Omental fat pad (tissue), 4 donors: ENCODE measurements around the gene CKM. TPM values are rescaled to one million over a fixed set of nuclear protein-coding genes. Genes with fewer than 3 reads are reported as not detected.

Experiments used
- ATAC-seq: fragments of 150-250 bp; one replicate; pipeline ENCODE4 v1.9.1; 2016; ENCODE audit warnings: mild to moderate bottlenecking, moderate library complexity; ENCODE audit not compliant: low FRiP score
- DNase-seq: peaks from one replicate; pipeline ENCODE4 v3.0.0-alpha.2; 2019; ENCODE audit warnings: low spot score
- CTCF ChIP-seq, 3 donors: fragments of 450-650 bp; IDR thresholded peaks; one replicate each; pipeline ENCODE4 v1.5.1; 2016 to 2017; ENCODE audit warnings: antibody characterized with exemption in 3 of 3, mild to moderate bottlenecking in 3 of 3, moderate library complexity in 2 of 3
- total RNA-seq, 4 donors: library from RNA; depleted of rRNA; stranded (reverse); fragments of >200 nt; gene quantifications; one replicate each; pipeline ENCODE4 v1.1.0, GENCODE V29; 2016

CKM gene
- total RNA-seq, 4 donors from 2014 or later = not detected

GRCh38 chr19:45306518-45307027 is 16.1 kb downstream of the CKM start:
- no peak for TF ChIP-seq CTCF (IDR thresholded peaks at IDR 0.05)
- ATAC-seq = no peak

GRCh38 chr19:45306040-45306439 is 16.6 kb downstream of the CKM start:
- no peak for ATAC-seq
- DNase-seq = no peak
- TF ChIP-seq CTCF (IDR thresholded peaks at IDR 0.05) = no peak

More at GRCh38 chr19:45306518-45307027, 16.1 kb downstream of the CKM start:
- DNase-seq = no peak

GRCh38 chr19:45305421-45305820 is 17.3 kb downstream of the CKM start:
- no peak for TF ChIP-seq CTCF (IDR thresholded peaks at IDR 0.05)
- ATAC-seq = no peak
- DNase-seq = no peak

- ATAC-seq = no peak
- no peak for TF ChIP-seq CTCF (IDR thresholded peaks at IDR 0.05)
- no peak for DNase-seq
These were observed 17.7 kb downstream of the CKM start for GRCh38 chr19:45305007-45305406.

GRCh38 chr19:45304141-45304926 is 18.3 kb downstream of the CKM start:
- ATAC-seq (no peak), DNase-seq (no peak)
- no peak for TF ChIP-seq CTCF (IDR thresholded peaks at IDR 0.05)

GRCh38 chr19:45303269-45304060 is 19.2 kb downstream of the CKM start:
- TF ChIP-seq CTCF (IDR thresholded peaks at IDR 0.05) = no peak
- ATAC-seq = no peak
- DNase-seq = no peak
